HG02852 (cell line): Measurements from ENCODE around the gene DRAXIN.

Experiments
- ATAC-seq: cut with Tn5 transposase; IDR thresholded peaks from one replicate; pipeline ENCODE4 v1.9.1; 2021; ENCODE audit warnings: mild to moderate bottlenecking, moderate library complexity; ENCODE audit not compliant: unreplicated experiment

Gene DRAXIN

DNA sequence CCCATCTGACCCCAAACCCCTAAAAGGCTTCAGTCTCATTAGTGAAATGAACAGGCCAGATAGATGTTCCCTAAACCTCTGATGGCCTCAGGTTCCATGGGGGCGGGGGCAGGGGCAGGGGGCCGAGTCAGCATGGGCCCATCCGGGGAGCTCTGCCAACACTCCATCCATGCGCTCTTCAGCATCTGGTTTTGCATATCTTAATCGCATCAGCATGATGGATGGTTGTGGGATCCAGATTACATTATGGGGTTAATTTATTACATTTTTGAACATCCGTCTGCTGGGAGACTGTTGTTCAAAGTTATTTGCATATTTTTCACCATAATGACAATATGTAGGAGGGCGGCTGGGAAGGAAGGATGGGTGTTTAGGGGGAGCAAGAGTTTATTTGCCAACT is 7.4 kb upstream of the DRAXIN start:
- ATAC-seq, result no peak

DNA sequence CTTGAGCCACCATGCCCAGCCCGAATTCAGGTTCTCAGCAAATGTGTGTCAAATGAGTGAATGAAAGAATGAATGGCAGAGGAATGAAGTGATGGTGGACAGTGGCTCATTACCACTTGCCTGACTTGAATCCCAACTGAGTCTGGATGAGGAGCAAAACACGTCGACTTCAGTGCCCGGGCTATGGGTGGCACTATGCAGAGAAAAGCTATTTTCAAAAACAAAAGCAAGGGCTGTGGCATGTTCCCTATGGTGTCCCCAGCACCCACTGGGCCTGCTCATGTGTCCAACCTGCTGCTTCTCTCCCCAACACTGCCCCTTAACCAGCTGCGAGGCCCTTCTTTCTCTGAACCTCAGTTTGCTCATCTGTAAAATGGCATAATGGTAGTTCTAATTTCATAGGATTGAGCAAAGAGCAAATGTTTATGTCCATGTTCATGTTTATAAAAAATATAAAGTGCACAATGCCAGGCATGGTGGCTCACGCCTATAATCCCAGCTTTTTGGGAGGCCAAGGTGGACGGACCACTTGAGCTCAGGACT is 6.2 kb upstream of the DRAXIN start:
- ATAC-seq, result no peak

DNA sequence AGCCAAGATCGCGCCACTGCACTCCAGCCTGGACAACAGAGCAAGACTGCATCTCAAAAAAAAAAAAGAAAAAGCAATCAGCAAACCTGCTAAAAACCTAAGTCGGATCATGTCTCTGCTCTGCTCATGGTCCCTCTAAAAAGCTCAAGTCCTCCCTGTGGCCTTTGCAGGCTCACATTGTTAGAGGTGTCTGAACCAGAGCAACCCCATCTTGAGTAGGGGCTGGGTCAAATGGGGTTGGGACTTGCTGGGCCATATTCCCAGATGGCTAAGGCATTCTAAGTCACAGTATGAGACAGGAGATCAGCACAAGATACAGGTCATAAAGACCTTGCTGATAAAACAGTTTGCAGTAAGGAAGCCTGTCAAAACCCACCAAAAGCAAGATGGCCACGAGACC is 3.0 kb upstream of the DRAXIN start:
- no peak for ATAC-seq

DNA sequence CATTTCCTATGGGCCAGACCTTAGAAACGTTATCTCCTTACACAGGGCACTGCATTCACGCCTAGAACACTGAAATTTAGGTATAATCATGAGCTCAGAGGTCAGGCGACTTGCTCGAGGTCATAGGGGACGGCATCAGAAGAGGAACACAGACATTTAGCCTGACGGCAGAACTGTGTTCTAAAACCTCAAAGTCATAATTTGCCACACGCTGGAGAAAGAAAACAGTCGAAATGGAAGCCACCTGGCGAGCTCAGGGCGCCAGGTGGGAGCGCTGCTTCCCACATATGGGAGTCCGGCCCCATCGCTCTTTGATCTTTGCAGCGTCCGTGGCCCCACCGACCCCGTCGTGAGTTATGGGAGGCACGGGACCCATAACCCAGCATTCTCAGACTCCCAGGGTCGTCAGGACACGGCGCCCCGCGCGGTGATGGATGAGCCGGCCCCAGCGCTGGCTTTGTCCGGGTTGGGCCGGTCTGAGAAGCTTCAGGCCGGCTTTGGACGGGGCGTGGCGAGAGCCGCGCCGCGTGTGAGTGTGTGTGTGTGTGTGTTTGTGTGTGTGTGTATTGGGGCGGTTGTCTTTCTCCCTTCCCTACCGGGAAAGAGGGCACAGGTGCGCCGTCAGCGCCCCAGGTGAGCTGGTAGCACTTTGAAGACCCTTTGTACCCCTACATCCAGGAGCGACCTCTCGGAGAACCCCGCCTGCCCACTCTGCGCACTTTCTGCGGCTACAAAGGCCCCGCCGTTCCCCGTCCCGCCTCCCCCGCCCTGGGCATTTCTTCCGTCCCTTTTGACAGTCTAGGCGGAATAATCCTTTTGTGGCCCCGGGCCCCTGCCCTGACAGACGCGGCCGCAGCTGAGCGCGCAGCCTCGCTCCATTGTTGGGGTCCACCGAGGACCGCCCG is 861 bp upstream of the DRAXIN start:
- ATAC-seq, result no peak

DNA sequence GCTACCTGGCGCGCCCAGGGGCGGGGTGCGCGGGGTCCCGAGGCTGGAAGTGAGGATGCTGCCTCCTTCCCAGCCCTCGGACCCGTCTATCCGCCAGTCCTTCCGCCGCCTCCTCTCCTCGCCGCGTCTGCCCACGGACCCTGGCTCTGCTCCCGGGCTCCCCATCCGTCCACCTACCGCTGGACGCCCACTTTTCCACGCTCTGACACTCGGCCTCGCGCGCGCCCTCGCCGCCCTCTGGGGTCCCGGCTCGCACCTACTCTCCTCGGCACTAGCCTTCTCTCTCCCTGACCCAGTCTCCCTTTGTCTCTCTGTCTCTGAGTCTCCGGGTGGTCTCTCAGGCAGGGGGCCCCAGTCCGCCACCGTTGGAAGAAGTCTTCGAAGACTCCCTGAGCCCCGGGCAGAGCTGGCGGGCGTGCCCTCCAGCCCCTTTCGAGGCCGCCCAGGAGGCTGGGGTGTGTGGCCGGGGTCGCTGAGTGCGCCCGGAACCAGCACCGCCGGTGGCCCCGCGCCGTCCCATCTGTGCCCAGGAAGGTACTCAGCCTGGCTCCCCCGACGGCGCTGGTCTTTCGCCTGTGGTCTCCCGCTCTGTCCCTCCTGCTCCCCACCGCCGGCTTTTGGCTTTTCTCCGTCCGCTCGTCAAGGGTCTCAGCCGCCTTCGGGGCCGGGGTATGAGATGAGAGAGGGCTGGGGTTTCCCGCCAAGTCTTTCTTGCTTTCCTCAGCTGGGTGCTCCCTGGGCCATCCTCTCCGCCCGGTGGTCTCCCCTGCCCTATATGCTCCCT is 610 bp downstream of the DRAXIN start:
- no peak for ATAC-seq

DNA sequence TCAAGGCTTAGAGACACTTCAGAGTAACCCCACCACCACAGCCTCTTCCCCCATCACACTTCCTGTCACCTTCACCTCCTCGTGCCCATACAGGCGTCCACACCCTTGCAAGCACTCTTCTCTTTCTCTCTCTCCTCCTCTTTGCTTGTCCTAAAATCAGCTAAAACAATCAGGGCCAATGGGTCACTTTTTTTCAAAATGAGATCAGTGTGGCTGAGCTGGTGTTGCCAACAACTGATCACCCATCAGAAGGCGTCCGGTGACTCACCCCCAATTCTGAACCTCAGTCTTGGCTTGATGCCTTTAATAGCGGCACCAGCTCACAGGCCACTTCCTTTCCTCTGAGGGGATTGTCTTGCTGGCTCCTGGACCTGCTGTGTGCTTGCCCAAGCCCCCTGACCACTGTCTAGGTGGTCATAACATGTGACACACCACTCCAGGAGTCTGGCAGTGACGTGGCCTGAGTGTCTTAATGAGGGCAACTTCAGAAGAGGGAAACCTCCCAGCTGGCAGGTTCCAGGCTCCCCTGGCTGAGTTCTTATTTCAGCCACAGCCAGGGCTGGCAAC is 1.6 kb downstream of the DRAXIN start:
- ATAC-seq, result no peak

DNA sequence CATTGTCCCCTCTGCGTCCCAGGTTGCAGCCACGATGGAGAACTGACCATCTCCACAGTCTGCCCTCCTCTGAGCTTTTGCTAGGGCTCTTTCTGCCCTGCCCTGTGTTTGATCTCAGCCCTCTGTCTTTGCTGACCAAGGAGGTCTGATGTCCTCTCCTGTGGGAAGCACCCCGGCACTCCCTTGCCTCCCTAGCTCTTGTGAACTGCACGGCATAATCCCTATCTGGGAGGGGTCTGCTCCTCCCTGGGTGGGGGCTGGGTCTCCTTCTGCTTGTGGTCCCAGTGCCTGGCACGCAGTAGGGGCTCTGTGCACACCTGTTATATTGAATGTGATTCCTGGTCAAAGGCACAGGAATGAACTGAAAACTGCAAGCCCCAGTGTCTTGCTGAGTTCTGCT is 2.4 kb downstream of the DRAXIN start:
- ATAC-seq, result no peak

DNA sequence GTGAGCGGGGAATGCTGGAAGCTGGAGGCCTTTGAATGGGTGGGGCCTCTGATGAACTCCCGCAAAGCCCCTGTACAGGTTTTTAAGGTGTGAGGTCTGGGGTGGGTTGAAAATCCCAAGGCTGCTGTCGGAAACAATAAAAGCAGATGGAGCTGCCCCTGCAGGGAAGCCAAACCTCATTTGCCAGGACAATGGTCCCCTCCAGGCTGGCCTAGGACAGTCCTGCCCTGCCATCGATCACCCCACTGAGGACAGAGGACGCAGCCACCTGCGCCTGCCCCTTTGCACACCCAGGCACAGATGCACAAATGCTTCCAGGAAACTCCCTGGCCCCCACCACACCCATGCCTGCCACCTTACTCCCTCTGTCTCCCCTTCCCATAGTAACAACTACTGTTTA is 4.4 kb downstream of the DRAXIN start:
- no peak for ATAC-seq

DNA sequence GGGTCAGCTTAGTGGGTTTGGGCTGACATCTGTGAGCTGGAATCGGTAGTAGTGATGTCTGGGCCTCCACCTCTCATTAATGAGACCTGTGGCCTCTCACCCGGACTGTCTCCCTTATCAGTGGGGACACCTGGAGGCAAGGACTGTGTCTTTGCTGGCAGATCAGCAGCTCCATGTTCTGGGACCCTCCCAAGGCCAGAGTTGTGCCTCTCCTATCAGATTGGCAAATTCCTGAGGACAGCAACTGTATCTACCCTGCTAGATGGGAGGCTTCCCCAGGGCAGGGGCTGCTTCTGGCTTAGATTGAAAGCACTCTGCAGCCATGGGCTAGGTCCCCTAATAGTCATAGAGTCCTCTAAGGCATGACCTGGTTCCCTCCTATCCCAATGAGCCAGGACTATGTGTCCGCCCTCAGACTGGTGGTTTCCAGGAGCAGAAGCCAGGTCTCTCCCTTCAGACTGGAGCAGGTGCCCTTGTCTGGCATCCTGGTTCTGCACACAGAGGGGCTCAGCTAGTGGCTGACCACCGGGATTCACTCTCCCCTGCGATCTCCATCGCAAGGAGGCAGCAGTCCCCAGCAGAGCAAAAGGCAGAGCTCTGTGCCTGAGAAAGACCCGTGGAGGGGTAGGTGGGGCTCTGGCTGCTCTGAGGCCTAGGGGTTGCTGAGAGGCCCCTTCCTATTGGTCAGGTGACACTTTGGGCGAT is 5.8 kb downstream of the DRAXIN start:
- no peak for ATAC-seq

DNA sequence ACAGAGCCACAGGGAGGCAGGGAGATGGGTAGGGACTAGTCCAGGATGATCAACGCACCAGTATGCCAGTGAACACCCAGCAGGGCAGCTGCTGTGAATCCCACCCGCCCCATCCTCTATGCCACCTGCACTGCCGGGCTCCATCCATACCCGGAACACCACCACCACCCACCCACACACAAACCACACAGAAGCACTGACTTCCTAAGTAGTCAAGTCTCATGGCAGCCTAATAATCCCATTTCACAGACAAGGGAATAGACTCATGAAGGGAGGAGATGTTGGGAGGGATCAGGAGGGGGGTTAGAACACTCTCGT is 6.3 kb downstream of the DRAXIN start:
- no peak for ATAC-seq

DNA sequence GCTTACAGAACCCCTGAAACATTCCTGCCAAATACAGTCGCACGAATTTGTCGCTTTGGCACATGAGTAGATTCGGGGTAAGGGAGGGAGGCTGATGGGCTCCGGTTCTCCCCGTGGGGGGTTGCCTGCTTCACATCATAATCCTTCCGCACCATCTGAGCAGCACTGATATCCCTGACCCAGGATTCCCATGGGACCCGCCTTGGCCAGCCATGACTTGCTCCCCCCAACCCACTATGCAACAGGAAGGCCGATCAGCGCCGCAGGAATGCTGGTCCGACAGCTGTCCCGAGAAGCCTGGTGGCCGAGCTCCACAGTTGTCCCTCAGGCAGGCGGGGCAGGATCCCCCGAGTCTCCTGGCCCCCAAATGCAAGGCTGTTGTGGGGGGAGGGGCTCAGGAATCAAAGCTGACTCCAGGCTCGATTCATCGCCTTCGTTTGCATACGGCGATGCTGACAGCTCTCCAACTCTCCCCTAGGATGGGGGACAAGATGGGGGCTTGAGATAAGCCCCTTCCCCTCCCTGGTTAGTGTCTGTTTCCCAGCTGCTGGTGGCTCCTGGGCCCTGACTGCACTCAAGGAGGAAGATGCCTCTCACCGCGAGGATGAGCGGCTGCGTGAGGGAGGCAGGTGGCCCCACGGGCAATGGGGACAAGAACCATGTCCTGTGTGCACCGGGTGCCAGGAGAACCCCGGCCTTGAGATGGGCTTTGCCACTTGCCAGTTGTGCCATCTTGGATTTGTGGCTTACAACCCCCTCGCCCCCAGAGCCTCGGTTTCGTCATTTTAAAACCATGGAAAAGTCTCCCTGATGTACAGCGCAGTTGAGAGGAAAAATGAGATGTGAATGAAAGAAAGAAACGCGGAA is 9.3 kb downstream of the DRAXIN start:
- no peak for ATAC-seq

DNA sequence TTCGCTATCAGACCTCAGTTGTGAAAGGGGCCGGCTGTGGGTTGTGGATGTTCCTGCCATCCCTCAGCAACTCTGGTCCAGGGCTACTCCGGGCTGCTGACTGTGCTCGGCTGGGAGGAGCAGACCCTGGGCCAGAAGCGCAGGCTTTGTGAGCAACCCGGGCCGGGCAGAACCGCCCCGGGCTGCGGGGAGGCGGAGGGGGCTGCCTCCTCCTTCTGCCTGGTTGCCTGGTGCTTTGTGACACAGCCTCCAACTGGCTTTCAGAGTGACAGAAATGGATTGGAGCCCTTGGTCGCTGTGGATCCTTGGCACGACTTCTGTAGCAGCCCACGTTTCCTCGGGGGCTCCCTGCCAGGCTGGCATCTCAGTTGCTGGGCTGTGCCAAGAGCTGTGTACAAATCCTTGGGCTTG is 10.0 kb downstream of the DRAXIN start:
- no peak for ATAC-seq

DNA sequence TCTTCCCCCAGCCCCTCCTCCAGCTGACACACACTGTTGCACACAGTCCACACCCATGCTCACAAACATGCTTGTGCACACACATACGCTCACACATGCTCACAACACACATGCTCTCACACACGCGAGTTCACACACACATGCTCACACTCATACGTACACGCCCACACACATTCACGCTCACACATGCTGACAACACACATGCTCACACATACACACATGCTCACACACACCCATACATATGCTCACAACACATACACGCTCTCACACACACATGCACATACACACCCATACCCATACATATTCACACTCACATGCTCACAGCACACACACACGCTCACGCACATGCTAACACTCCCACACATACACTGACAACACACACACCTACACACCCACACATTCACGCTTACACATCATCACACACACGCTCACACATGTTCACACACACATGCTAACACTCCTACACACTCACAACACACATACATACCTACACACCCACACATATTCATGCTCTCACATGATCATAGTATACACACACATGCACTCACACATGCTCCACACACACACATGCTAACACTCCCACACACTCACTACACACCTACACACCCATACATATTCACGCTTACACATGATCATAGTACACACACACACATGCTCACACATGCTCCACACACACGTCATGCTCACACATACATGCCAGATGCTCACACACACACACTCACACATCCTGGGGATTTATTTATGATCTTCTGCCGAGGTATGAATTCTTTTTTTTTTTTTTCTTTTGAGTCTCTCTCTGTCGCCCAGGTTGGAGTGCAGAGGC is 10.7 kb downstream of the DRAXIN start:
- ATAC-seq, result no peak

DNA sequence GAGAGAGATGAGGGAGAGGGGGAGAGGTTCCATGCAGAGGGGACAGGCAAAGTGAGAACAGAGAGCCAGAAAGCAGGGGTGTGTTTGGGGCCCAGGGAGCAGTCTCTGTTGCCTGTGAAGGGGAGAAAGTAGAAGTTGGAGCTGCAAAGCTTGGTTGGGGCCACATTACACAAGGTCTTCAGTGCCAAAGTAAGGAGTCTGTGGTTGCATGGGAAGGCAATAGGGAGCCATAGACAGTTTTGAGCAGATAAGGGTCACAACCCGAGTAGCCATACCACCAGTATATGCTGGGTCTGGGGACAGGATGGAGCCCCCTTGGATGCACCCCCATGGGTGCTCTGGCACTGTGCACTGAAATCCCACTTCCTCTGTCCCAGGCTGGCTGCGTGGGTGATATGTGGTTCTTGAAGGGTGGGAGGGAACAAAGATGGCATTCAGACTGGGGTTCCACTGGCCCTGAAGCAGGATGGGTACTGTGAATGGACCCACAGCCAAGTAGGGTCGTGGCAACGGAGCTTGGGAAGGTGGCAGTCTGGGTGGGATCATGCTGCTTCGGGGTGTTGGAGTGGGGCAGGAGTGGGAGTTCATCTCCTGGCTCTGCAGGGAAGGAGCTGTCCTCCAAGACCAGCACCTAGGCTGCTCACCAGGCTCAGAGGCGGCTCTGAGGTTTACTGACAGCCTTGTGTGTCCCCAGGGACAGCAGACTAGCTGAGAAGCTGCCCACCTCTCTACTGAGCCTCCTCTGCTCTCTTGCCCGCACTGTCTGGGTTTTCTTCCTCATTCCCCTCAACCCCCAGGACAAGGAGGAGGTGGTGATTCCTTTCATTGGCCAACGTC is 12.1 kb downstream of the DRAXIN start:
- no peak for ATAC-seq

DNA sequence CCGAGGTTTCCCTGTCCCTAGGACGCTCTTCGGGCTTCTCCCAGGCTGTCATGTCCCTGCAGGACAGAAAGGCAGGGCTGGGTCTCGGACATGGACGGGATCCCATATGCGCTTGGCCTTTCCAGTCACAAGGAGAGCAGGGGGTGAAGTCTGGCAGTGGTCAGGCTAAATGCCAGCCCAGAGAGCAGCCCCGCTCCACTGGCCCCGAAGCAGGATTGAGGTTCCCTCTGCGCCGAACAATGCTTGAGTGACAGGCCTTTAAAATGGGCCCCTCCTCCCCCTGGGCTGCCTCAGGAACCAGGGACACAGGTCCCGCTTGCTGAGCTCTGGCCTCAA is 12.7 kb downstream of the DRAXIN start:
- ATAC-seq, result no peak

DNA sequence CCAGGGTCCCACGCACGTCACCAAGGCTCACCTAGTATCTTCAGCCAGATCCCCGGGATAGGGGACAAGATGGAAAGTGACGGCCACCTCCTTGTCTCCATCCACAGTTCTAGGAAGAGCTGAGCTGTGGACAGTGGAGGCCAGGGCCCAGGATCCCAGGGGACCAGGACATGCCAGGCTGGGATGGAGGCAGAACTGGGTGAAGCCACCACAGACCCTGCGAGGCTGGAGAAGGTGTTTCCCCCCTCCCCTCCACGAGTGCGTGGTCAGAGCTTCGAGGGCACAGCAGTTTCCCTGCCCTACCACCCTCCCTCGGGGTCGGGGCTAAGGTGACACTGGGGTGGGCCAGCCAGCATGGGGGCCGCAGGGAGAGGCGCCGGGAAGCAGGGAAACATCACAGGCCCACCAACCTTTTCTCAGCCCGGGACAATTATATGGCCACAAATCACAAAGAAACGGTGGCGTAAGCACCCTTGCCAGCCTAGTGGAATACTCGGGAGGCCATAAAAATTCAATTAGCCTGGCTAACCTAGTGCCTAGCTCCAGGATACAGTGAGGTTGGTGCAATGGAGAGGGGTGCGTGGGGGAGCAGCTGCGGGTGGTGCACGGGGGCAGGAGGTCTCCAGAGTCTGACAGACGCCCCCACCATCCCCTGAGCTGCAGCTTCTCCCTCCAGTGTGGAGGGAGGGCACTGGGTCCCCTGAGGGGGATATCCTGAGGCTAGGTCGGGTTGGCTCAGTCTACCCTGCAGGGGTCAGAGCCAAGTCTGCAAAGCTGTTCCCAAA is 13.4 kb downstream of the DRAXIN start:
- no peak for ATAC-seq

DNA sequence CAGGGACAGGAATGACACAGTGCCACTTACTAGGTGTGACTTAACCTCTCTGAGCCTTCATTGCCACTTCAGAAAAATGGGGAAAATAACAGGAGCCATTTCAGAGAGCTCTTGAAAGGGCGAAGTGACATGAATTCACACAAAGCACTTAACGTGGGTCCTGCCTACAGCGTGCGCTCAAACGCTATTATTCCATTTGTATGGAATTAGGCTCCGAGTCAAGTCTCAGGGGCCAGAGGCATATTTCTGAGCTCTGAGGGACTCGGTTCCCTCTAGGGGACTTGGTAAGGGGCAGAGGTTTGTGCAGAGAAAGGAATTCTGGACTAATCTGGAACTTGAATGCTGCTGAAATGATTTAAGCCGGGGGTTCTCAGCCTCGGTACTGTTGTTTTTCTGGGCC is 14.1 kb downstream of the DRAXIN start:
- no peak for ATAC-seq

DNA sequence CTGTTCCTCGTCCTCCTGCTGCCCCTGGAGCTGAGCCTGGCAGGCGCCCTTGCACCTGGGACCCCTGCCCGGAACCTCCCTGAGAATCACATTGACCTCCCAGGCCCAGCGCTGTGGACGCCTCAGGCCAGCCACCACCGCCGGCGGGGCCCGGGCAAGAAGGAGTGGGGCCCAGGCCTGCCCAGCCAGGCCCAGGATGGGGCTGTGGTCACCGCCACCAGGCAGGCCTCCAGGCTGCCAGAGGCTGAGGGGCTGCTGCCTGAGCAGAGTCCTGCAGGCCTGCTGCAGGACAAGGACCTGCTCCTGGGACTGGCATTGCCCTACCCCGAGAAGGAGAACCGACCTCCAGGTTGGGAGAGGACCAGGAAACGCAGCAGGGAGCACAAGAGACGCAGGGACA is 14.8 kb downstream of the DRAXIN start:
- ATAC-seq, result no peak
